Psoas muscle (tissue), 8 donors: Measurements from ENCODE around the gene SSTR4. TPM values are rescaled to one million over a fixed set of nuclear protein-coding genes. Genes with fewer than 3 reads are reported as not detected.
A peak's percentile ranks its signal among the peaks of the same experiment; 100 is the strongest.

ENCODE experiments used
- ATAC-seq, 4 donors: fragments of 200-7000 bp; cut with Tn5 transposase; one replicate each; pipeline ENCODE4 v1.9.1; 2020; ENCODE audit warnings: moderate library complexity in 3 of 4, mild to moderate bottlenecking in 2 of 4
- DNase-seq, 2 donors: peaks; one replicate each; pipeline ENCODE4 v3.0.0-alpha.2; 2020
- H3K27ac ChIP-seq: fragments of 200-600 bp; one replicate; pipeline ENCODE4 v1.8.0; 2022
- H3K27me3 ChIP-seq, 3 donors: fragments of 200-600 bp in 1 of 3; one replicate each; pipeline versions ENCODE4 v1.6.1 to v1.8.0; 2013 to 2022; ENCODE audit warnings: low read length in 2 of 3, mild to moderate bottlenecking in 2 of 3, moderate library complexity in 1 of 3; ENCODE audit not compliant: insufficient read depth in 3 of 3
- H3K36me3 ChIP-seq, 2 donors: fragments of 200-600 bp in 1 of 2; one replicate each; pipeline versions ENCODE4 v1.6.1 to v1.8.0; 2013 to 2022; ENCODE audit warnings: low read depth in 1 of 2, mild to moderate bottlenecking in 1 of 2, moderate library complexity in 1 of 2; ENCODE audit not compliant: insufficient read depth in 1 of 2
- H3K4me1 ChIP-seq: fragments of 200-600 bp; one replicate; pipeline ENCODE4 v1.8.0; 2022
- H3K4me3 ChIP-seq: fragments of 200-600 bp; one replicate; pipeline ENCODE4 v1.8.0; 2022; ENCODE audit warnings: mild to moderate bottlenecking
- H3K9me3 ChIP-seq: fragments of 200-600 bp; one replicate; pipeline ENCODE4 v1.8.0; 2022
- CTCF ChIP-seq: fragments of 200-600 bp; IDR thresholded peaks from one replicate; pipeline ENCODE4 v1.8.0; 2022; ENCODE audit warnings: antibody characterized with exemption
- WGBS, 3 donors: extraction: QIAGEN DNeasy Blood & Tissue Kit; methylation state at CpG; one replicate each; pipeline versions ENCODE4 v1.1.6 to v1.1.7; 2013; 5-methylcytosine and 5-hydroxymethylcytosine counted together
- intact Hi-C, 2 donors: fragments of 100-400 bp; cut with DNase I; formaldehyde crosslinking; loops; one replicate each; pipeline versions ENCODE4 v1.11.0 to v1.14.2; 2022
- polyA plus RNA-seq, 3 donors: library from polyadenylated mRNA; stranded (reverse); fragments of 200-250 nt; gene quantifications; one replicate each; pipeline ENCODE4 v1.2.3, GENCODE V29; 2013
- total RNA-seq, 4 donors: library from RNA; stranded (reverse); fragmentation: NEBNext Ultra II Directional in 2 of 4; extraction: Animal tissue kit (Norgen Biotek cat#: 25700) in 2 of 4; gene quantifications; one replicate each; pipeline versions ENCODE4 v1.2.1 to v1.2.4, GENCODE V29; 2021 to 2023
- donor health status: healthy with polysubstance abuse.
- donor health status: DM: no; HTN: no; CAD: no; lungs with moderate emphysema.
- donor health status: Bipolar disorder and iron deficiency.
- donor health status: healthy.
- donor health status: DM: yes; HTN: yes; CAD: no.
- donor health status: DM: no; HTN: no; CAD: no.
- donor health status: DM: no; HTN: no; CAD: no.
- donor health status: DM: yes; HTN: yes; CAD: no.

SSTR4 gene
- total and polyA plus RNA-seq, 7 donors, result not detected

DNA sequence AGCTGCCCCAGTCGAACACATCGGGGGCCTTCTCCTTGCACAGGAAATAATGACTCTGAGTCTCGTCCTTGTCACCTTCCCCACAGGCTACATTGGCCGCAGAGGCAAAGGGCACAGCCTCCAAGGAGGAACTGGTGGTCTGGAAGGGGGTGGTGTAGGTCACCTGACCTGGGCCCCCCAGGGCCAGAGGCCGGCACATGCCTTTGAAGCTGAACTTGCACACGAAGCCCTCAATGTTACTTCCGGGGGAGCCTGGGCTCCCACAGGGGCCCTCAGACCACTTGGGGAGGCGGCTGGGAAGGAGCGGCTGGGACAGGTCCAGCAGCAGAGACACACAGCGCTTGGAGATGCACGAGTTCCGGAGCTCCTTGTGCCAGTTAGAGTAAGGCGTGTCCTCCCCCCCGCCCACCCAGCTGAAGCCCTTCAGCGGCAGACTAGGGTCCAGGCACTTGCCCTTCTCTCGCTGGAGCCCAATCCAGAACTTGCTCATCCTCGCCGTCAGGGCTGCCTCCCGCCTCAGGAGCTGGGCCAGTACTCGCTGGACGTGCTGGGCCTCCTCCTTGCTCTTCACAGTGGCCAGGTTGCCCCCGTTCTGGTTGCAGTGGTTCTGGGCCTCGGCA is 50.4 kb downstream of the SSTR4 start:
- intact Hi-C loops, result loop anchor here in 1 of 2 donors (5.0 kb wide), 1 partner anchor 33 kb away; no protein-coding TSS in a partner anchor

DNA sequence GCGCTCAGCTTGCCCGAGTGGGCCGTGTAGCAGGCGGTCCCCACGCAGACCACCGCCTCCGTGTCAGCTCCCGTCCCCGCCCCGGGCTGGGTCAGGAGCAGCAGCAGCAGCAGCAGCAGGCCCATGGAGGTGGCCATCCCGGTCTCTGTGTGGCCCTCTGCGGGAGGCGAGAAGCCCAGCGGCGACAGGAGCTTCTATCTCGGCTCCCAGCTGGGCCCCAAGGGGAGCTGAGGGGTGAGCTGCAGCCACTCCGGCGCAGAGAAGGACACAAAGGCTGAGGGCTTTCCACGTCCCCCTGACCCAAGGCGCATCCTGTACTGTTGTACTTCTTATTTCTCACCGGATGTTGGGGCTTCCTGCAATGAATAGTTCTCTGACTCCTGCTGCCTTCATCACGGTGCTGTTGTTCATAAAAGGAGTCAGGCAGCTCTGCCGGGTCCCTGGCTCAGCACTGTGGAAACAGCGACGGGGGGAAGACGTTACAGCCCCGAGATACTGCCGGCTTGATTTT is 51.0 kb downstream of the SSTR4 start, which contains the start of gene CD93:
Gene CD93 (minus strand): TSS at position 269 of the 511 bp plus-strand sequence. CDS start 132 bp downstream, at position 137.
- Histone ChIP-seq H3K9me3 (no peaks in the 10 kb centered on the region), H3K27ac (peak within 1 kb of the TSS; percentile 82), H3K36me3 (no peaks in the 10 kb centered on the region), H3K4me1 (no peaks in the 10 kb centered on the region), H3K27me3 (no peaks in the 10 kb centered on the region), H3K4me3 (peak within 1 kb of the TSS; percentile 67)
- intact Hi-C loops, result loop anchor here in 1 of 2 donors (5.0 kb wide), 1 partner anchor 34 kb away; no protein-coding TSS in a partner anchor
- DNase-seq (no peak), ATAC-seq (peak; percentile 21 to 56 (median 37))
- no peak for TF ChIP-seq CTCF
- 60 to 68% (median 65%) methylated on average over 28 of the region's 28 CpGs for WGBS, 3 donors

More for the DNA sequence above, 50.4 kb downstream of the SSTR4 start:
- Histone ChIP-seq H3K4me1 (no peaks in the 10 kb centered on the region), H3K4me3 (peak overlapping the region; percentile 67), H3K9me3 (no peaks in the 10 kb centered on the region), H3K36me3 (no peaks in the 10 kb centered on the region), H3K27ac (peak overlapping the region; percentile 82), H3K27me3 (no peaks in the 10 kb centered on the region)
- no peak for TF ChIP-seq CTCF
- WGBS, 3 donors, result 68 to 82% (median 82%) methylated on average over 21 to 23 of the region's 23 CpGs
- no peak for DNase-seq
- peak in 2 of 4 donors; percentile 7 to 13 for ATAC-seq

- no peaks in the 10 kb centered on the region for H3K27me3 ChIP-seq
- WGBS, 3 donors, result 55 to 74% (median 65%) methylated on average over 14 of the region's 14 CpGs
- peak in 1 of 4 donors; percentile 15 for ATAC-seq
- TF ChIP-seq CTCF, result no peak
- no peaks in the 10 kb centered on the region for H3K9me3 ChIP-seq
- H3K36me3 ChIP-seq, result no peaks in the 10 kb centered on the region
- peaks cover 2% of the 10 kb centered on the region for H3K4me1 ChIP-seq
- peak overlapping the region; percentile 82 for H3K27ac ChIP-seq
- H3K4me3 ChIP-seq, result peak overlapping the region; percentile 67
- peak; percentile 49 to 72 for DNase-seq
- intact Hi-C loops, result loop anchor here in 1 of 2 donors (5.0 kb wide), 1 partner anchor 35 kb away; no protein-coding TSS in a partner anchor
Observed at GRCh38 chr20:23086931-23087411, 51.9 kb downstream of the SSTR4 start.

DNA sequence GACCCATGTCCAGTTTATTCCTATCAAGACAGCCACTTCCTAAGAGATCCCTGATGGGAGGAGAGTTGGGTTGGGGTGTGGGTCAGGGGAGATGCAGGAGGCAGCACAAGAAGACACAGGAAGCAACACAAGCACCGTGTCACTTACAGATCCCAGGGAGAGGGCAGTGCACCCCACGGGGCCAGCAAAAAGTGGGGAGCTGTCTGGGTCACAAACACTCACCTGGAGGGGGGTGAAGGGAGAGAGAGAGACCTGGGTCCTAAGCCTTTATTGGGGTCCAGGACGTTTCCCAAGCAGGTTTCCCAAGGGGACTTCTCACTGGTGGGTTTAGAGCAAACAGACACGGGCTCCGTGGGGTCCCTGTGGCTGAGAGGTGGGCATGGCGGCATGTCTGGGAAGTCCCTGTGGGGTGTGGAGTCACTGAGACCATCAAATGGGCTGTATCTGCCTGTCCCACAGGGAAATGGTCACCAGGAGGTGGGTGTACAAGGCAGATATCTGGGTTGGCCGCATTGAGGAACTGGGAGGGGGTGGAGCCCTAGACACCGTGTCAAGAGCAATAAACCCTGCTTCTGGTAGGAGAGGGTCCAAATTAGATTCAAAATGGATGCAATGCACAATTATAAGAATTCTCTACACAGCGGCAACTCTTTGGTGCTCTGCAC is 52.6 kb downstream of the SSTR4 start:
- H3K4me1 ChIP-seq, result peaks cover 5% of the 10 kb centered on the region
- DNase-seq (no peak), ATAC-seq (no peak)
- H3K4me3 ChIP-seq, result no peak overlapping the region
- no peaks in the 10 kb centered on the region for H3K36me3 ChIP-seq
- H3K9me3 ChIP-seq, result no peaks in the 10 kb centered on the region
- intact Hi-C loops, result loop anchor here in 1 of 2 donors (5.0 kb wide), 1 partner anchor 35 kb away; no protein-coding TSS in a partner anchor
- H3K27ac ChIP-seq, result peak overlapping the region; percentile 82
- H3K27me3 ChIP-seq, result no peaks in the 10 kb centered on the region
- no peak for TF ChIP-seq CTCF
- 75 to 83% (median 82%) methylated on average over 9 of the region's 9 CpGs for WGBS, 3 donors

Other genes starting within 250 kb of the SSTR4 start
- gene THBD, start 14.4 kb downstream of the SSTR4 start, total RNA-seq, result 10 to 100 TPM in 3 of 4 donors, 1 to 10 TPM in 1; 6.5 to 75.3 (median 55.2) TPM
- 100 to 1,000 TPM in 1 of 3 donors, 10 to 100 TPM in 2; 10.8 to 604 (median 12.9) TPM for gene THBD, start 14.4 kb downstream of the SSTR4 start, polyA plus RNA-seq
- 10 to 100 TPM; 17.6 to 35.7 (median 34.6) TPM for gene CD93, start 51.0 kb downstream of the SSTR4 start, total RNA-seq
- gene CD93, start 51.0 kb downstream of the SSTR4 start, polyA plus RNA-seq, result 10 to 100 TPM in 1 of 3 donors, 1 to 10 TPM in 2; 7.7 to 15.5 (median 9.5) TPM